Ectodermal cell (in vitro differentiated cells): ENCODE results near the gene SRP9.
"Not testable (repeated sequence)": the region's sequence is repeated elsewhere in the genome, so short reads cannot be mapped to it uniquely, and the experiment has no call there.

Experiments
- H3K27ac ChIP-seq: 2 replicates; pipeline ENCODE4 v1.7.0; 2013; ENCODE audit warnings: mild to moderate bottlenecking, low read depth, low read length; ENCODE audit not compliant: insufficient read depth, poor library complexity, severe bottlenecking
- H3K27me3 ChIP-seq: 2 replicates; pipeline ENCODE4 v1.7.0; 2013; ENCODE audit warnings: mild to moderate bottlenecking, low read length; ENCODE audit not compliant: insufficient read depth, control insufficient read depth, poor library complexity, severe bottlenecking
- H3K36me3 ChIP-seq: one replicate; pipeline ENCODE4 v1.7.0; 2013; ENCODE audit warnings: low read length; ENCODE audit not compliant: control insufficient read depth, insufficient read depth
- H3K4me1 ChIP-seq: one replicate; pipeline ENCODE4 v1.7.0; 2013; ENCODE audit warnings: low read length; ENCODE audit not compliant: control insufficient read depth, insufficient read depth
- H3K4me3 ChIP-seq: 2 replicates; pipeline ENCODE4 v1.7.0; 2013; ENCODE audit warnings: low read depth, low read length, control low read depth; ENCODE audit not compliant: insufficient read depth
- H3K9me3 ChIP-seq: 2 replicates; pipeline ENCODE4 v1.7.0; 2013; ENCODE audit warnings: mild to moderate bottlenecking, low read length, moderate library complexity; ENCODE audit not compliant: control insufficient read depth
- WGBS, 2 experiments: methylation state at CpG; one replicate each; pipeline ENCODE4 v1.1.7; 2013; ENCODE audit warnings: missing lambda C conversion rate in 2 of 2; 5-methylcytosine and 5-hydroxymethylcytosine counted together

Gene SRP9

DNA sequence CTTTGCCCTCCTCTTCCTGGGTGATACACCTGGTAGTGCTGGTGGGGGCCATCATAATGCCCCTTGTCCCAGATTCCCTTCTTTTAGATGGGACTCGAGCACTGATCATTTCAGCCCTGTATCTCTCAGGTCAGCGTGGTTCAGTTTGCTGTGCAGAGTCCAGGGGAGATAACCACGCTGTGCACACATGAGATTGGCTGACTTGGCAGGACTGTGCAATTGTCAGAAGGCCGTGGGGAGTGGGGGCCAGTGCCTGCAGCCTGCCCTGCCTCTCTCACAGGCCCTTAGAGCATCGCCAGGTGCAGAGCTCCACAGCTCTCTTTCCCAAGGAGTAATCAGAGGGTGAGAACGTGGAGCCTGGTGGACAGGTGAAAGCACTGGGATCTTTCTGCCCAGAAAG is 47.5 kb downstream of the SRP9 start:
- Histone ChIP-seq H3K27ac (no peak overlapping the region), H3K27me3 (no peaks in the 10 kb centered on the region), H3K9me3 (no peaks in the 10 kb centered on the region), H3K4me1 (peaks cover 23% of the 10 kb centered on the region), H3K36me3 (no peaks in the 10 kb centered on the region), H3K4me3 (no peak overlapping the region)
- WGBS, 2 experiments: 89 to 94% methylated on average over 6 of the region's 6 CpGs

DNA sequence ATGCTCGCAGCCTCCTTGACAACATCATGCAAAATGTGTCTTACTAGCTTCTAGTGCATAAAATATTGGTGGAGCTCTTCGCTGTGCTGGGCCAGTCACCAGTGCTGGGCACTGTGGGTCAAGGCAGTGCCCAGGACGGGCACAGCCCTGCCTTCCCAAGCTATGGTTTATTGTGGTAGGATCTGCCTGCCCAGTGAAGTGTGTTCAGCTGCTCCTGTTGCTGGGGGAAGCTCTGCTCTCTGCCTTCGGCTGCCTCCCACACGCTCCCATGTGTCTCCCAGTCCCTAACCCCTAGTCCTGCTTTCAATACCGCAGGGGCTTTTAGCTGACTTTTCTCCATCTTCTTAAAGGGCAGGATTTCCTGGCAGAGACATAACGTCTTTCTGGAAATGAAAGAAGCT is 48.0 kb downstream of the SRP9 start:
- no peaks in the 10 kb centered on the region for H3K36me3 ChIP-seq
- WGBS, 2 experiments: 71 to 81% methylated on average over 7 of the region's 7 CpGs
- no peaks in the 10 kb centered on the region for H3K9me3 ChIP-seq
- no peak overlapping the region for H3K4me3 ChIP-seq
- peaks cover 23% of the 10 kb centered on the region for H3K4me1 ChIP-seq
- H3K27me3 ChIP-seq: no peaks in the 10 kb centered on the region
- no peak overlapping the region for H3K27ac ChIP-seq

DNA sequence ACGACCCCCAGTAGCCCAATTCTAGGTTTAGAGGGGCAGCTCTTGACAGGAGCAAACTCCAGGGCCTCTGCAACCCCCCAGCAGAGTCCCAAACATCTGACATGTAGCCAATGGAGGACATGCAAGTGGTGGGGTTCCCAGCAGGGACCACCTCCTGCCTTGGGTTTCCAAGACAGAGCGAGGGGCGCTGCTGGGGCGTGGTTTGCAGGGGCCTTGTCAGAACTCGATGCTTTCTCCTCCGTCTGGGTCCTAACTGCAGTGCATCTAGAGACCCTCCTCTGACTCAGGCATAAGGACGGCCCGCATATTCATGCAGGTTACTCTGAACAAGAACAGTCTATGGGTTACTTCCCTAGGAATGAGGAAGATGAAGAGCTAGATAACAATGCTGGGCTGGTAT is 49.5 kb downstream of the SRP9 start:
- Histone ChIP-seq H3K36me3 (no peaks in the 10 kb centered on the region), H3K4me3 (no peak overlapping the region), H3K9me3 (no peaks in the 10 kb centered on the region), H3K4me1 (peaks cover 23% of the 10 kb centered on the region), H3K27me3 (no peaks in the 10 kb centered on the region), H3K27ac (no peak overlapping the region)
- 83 to 88% methylated on average over 8 of the region's 8 CpGs for WGBS, 2 experiments

- Histone ChIP-seq H3K27ac (no peak overlapping the region), H3K4me1 (peaks cover 19% of the 10 kb centered on the region), H3K27me3 (no peaks in the 10 kb centered on the region), H3K4me3 (no peak overlapping the region), H3K9me3 (no peaks in the 10 kb centered on the region), H3K36me3 (no peaks in the 10 kb centered on the region)
- 93% methylated on average over 14 of the region's 14 CpGs for WGBS, 2 experiments
Observed at GRCh38 chr1:225828706-225829345, 51.2 kb downstream of the SRP9 start.

- Histone ChIP-seq H3K27me3 (no peaks in the 10 kb centered on the region), H3K4me3 (no peak overlapping the region), H3K4me1 (peaks cover 2% of the 10 kb centered on the region), H3K9me3 (no peaks in the 10 kb centered on the region), H3K36me3 (no peaks in the 10 kb centered on the region), H3K27ac (no peak overlapping the region)
- 94 to 97% methylated on average over 6 of the region's 6 CpGs for WGBS, 2 experiments
Observed at GRCh38 chr1:225830841-225831240, 53.2 kb downstream of the SRP9 start.

GRCh38 chr1:225834417-225835329 is 57.0 kb downstream of the SRP9 start:
- Histone ChIP-seq H3K4me1 (no peaks in the 10 kb centered on the region), H3K9me3 (no peaks in the 10 kb centered on the region), H3K4me3 (no peak overlapping the region), H3K27me3 (no peaks in the 10 kb centered on the region), H3K27ac (no peak overlapping the region), H3K36me3 (no peaks in the 10 kb centered on the region)
- 91 to 94% methylated on average over 7 of the region's 7 CpGs for WGBS, 2 experiments

- Histone ChIP-seq H3K4me3 (no peak overlapping the region), H3K9me3 (no peaks in the 10 kb centered on the region), H3K36me3 (no peaks in the 10 kb centered on the region), H3K4me1 (no peaks in the 10 kb centered on the region), H3K27me3 (no peaks in the 10 kb centered on the region), H3K27ac (no peak overlapping the region)
- WGBS, 2 experiments: 92 to 95% methylated on average over 3 of the region's 3 CpGs
Observed at GRCh38 chr1:225835856-225836255, 58.2 kb downstream of the SRP9 start.

- not testable (repeated sequence) for H3K36me3 ChIP-seq, H3K9me3 ChIP-seq, H3K27ac ChIP-seq, H3K4me3 ChIP-seq, H3K27me3 ChIP-seq, H3K4me1 ChIP-seq
- 95% methylated on average over 4 of the region's 4 CpGs for WGBS, 2 experiments
Observed at GRCh38 chr1:225836296-225836695, 58.7 kb downstream of the SRP9 start.

GRCh38 chr1:225838793-225839192 is 61.2 kb downstream of the SRP9 start:
- WGBS, 2 experiments: 94% methylated on average over 14 of the region's 14 CpGs
- no peaks in the 10 kb centered on the region for H3K36me3 ChIP-seq
- H3K4me1 ChIP-seq: no peaks in the 10 kb centered on the region
- H3K27ac ChIP-seq: no peak overlapping the region
- no peaks in the 10 kb centered on the region for H3K9me3 ChIP-seq
- no peak overlapping the region for H3K4me3 ChIP-seq
- H3K27me3 ChIP-seq: no peaks in the 10 kb centered on the region
